Right lung (tissue), 10 donors: Measurements from ENCODE around the gene CLN3. TPM values are rescaled to one million over a fixed set of nuclear protein-coding genes. Genes with fewer than 3 reads are reported as not detected.
"Not testable (repeated sequence)": the region's sequence is repeated elsewhere in the genome, so short reads cannot be mapped to it uniquely, and the experiment has no call there.

Source experiments
- DNase-seq, 2 donors: peaks; one replicate each; pipeline ENCODE4 v3.0.0-alpha.2; 2013
- long read RNA-seq, 8 donors: transcript quantifications; one replicate each; lab custom pipeline, GENCODE V29; 2026
- polyA plus RNA-seq, 5 donors: library from polyadenylated mRNA; unstranded; fragments of 120-200 nt; gene quantifications; one replicate each; pipeline versions ENCODE4 v1.2.1 to v1.2.3, GENCODE V29; 2013; ENCODE audit warnings: inconsistent platforms in 1 of 5, low replicate concordance in 1 of 5; ENCODE audit not compliant: insufficient read length in 5 of 5, insufficient read depth in 1 of 5

The CLN3 gene
- polyA plus RNA-seq = 10 to 100 TPM; 21.0 to 33.4 (median 28.8) TPM
- long read RNA-seq, donor 1, transcript CLN3-244 (16 exons, 3,832 nt) = major isoform, 8 of 12 reads
- long read RNA-seq, donor 1, partial matches to known transcripts = 0 of 12 reads
- long read RNA-seq, donor 1, other reads (novel, unspliced or antisense) = 0 of 12 reads
- long read RNA-seq, donor 2, partial matches to known transcripts = 0 of 4 reads
- long read RNA-seq, donor 2, other reads (novel, unspliced or antisense) = 0 of 4 reads
- long read RNA-seq, donor 3, transcript CLN3-244 (16 exons, 3,832 nt) = major isoform, 5 of 6 reads
- long read RNA-seq, donor 3, partial matches to known transcripts = 0 of 6 reads
- long read RNA-seq, donor 3, other reads (novel, unspliced or antisense) = 0 of 6 reads
- long read RNA-seq, donor 4 = 0 reads
- long read RNA-seq, donor 5, partial matches to known transcripts = 0 of 3 reads
- long read RNA-seq, donor 5, other reads (novel, unspliced or antisense) = 0 of 3 reads
- long read RNA-seq, donor 6, transcript CLN3-244 (16 exons, 3,832 nt) = major isoform, 5 of 10 reads
- long read RNA-seq, donor 6, partial matches to known transcripts = 0 of 10 reads
- long read RNA-seq, donor 6, other reads (novel, unspliced or antisense) = 0 of 10 reads
- long read RNA-seq, donor 7, partial matches to known transcripts = 0 of 2 reads
- long read RNA-seq, donor 7, other reads (novel, unspliced or antisense) = 0 of 2 reads
- long read RNA-seq, donor 8, partial matches to known transcripts = 0 of 3 reads
- long read RNA-seq, donor 8, other reads (novel, unspliced or antisense) = 0 of 3 reads

DNA sequence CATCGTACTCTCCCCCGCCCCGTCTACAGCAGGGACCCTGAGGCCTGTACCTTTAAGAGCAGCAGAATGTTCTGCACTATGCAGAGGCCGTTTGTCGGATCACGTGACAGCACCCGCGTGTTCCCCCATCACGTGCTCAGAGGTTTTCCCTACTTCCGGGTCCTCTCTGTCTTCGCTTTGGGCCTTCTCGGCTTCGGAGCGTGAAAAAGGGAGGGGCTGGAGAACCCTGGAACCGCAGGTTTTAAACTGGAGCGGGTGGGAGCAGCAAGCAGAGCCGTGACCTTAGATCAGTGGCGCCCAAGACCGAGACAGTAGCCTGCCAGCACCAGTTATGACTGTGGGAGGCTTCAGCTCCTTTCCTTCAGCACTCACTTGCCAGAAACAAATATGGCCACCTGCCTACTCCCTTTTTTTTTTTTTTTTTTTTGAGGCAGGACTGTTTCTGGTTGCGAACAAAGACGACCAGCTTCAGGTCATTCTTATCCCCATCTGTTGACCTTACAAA, at the start of gene CLN3:
Gene CLN3, minus strand, starts transcription at position 105 of the 505 bp plus-strand sequence. CDS start 315 bp downstream, outside the sequence.
- peak; percentile 92 to 93 for DNase-seq

DNA sequence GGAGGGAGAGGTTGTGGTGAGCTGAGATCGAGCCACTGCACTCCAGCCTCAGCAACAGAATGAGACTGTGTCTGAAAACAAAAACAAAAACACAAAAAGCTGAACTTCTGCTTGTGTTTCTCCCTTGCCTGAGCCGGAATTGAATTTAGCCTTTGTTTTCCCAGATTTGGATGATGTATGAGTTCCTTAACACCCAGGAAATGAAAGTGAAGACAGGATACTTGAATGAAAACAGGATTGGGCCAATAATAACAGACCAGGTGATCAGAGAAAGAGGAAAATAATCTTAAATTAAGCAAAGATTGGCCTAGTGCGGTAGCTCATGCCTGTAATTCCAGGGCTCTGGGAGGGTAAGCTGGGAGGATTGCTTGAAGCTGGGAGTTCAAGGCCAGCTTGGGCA, 48.5 kb upstream of the CLN3 start:
- DNase-seq = no peak

DNA sequence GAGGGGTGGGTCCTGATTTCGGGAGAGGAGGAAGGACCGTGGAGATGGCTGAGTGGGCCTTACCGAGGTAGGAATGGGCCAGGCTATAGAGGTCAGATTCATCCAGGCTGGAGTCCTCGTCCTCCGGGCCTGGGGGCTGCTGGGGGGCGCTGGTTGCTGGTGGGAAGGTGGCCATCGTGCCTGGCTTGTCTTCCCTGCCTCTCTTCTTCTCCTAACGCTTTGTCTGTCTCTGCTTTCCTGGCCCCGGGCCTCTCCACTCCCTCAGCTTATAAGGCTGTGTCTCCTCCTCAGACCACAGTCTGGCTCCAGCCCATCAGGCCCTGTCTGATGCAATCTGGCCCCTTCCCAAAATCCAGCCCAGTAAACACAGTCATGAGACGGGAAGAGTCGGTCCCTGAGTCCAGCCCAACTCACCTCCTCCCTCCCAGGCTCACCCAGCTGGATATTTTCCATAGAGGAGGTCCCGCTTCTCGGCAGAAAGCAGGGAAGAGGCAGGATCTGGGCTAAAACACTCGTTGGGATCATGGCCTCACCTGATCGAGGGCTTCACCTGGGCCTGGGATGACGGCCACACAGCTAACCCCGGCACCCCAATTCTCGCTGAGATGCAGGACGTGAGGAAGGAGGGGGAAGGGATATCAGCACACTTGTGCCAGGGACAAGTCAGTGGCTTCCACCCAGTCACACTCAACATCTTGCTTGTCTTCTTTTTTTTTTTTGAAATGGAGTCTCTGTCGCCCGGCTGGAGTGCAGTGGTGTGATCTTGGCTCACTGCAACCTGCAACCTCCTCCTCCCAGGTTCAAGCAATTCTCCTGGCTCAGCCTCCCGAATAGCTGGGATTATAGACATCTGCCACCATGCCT, 47.1 kb upstream of the CLN3 start, which contains the start of gene NUPR1:
Gene NUPR1, minus strand, starts transcription at position 242 of the 864 bp plus-strand sequence. Its CDS starts 67 bp downstream, at position 175.
- DNase-seq = peak; percentile 92 to 94

DNA sequence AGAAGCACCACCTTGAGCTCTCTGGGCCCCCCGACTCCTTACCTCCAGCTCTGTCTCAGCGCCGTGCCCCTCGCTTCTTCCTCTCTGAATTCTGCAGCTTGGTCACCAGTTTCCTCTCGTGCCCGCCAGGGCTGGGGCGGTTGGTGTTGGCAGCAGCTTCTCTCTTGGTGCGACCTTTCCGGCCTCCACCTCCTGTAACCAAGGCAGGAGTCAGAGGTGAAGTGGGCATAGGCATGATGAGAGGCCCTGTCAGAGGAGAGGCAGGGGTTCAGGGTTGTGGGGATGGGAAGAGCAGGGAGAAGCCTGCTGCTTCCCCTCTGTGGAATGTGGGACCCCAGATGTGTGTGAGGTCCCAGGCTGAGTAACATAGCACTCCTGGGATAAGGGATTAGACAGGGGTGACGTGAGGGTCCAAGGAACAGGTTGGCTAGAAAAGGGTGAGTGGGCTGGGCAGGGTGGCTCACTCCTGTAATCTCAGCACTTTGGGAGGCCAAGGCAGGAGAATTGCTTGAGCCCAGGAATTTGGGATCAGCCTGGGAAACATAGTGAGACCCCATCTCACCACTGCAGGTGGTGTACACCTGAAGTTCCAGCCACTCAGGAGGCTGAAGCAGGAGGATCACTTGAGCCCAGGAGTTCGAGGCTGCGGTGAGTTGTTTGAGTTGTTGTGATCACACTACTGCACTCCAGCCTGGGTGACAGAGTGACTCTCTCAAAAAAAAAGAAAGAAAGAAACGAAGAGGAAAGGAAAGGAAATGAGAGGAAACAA, 46.3 kb upstream of the CLN3 start:
- DNase-seq = no peak

DNA sequence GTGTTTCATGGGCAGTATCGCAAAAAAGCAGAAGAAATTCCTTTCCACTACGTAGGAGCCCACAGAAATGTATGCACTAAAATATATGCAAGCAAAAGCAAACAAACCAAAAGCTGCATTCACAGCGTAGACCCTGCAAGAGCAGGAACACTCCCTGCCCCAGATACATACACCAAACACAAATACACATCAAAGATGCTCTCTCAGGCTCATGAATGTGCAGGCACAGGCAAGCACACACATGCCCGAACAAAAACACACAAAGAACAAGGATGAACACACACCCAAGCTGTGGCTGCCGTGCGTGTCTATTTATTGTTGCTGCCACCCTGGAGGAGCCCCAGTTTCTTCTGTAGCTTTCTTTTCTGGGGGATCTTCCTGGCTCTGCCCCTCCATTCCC, 45.2 kb upstream of the CLN3 start:
- DNase-seq = no peak

DNA sequence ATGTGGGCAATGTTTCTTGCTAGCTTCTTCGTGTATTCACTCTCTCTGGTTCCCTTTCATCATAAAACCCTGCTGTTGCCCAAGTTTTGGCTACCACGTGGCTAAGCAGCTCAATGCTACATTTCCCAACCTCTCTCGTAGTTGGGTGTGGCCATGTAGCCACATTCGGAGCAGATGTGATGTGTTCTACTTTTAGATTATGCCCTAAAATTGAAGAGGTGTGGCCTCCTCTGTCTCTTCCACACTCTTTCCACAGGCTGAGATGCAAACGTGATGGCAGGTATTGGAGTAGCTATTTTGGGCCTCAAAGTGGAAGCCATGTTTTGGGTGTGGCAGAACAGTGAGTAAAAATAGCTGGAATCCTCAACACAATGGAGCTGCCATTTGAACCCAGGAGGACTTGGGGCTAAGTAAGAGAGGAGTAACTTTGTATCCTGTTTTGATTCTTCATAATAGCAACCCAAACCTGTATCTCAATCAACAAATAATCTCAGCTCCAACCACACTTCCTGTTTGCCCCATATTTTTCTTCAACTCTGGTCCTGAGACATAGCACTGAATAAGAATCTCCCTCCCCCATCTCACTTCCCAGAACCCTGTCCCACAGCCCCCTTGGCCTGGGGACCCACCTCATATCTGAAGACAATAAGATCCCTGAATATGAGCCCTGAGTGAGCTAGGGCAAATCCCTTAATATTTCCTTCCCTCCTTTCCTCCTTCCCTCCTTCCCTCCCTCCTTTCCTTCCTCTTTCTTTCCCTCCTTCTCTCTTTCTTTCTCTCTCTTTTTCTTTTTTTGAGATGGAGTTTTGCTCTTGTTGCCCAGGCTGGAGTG, 42.9 kb upstream of the CLN3 start:
- no peak for DNase-seq

DNA sequence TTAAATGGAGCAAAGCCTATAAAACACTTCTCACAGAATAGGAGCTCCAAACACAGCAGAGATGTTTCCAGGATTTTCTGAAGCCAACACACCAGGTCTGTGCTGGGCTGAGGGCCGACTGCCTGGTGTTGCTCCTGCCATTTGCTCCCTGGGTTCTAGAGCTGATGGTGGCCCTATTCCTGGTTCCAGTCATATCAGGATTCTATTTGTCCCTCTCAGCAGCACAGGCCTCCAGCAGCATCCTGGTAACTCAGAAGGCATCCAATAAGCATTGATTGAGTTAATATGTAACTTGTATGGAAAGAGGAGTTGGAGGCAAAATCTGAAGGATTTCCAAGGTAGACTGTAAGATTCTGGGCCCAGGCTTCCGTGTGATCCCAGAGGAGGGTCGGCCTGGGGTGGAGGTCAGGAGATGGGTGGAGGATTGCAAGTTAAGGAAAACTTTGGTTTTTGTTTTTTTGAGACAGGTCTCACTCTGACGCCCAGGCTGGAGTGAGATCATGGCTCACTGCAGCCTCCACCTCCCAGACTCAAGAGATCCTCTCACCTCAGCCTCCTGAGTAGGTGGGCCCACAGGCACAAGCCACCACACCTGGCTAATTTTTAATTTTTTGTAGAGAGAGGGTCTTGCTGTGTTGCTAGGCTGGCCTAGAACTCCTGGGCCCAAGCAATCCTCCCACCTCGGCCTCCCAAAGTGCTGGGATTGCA, 41.2 kb upstream of the CLN3 start:
- DNase-seq = no peak

DNA sequence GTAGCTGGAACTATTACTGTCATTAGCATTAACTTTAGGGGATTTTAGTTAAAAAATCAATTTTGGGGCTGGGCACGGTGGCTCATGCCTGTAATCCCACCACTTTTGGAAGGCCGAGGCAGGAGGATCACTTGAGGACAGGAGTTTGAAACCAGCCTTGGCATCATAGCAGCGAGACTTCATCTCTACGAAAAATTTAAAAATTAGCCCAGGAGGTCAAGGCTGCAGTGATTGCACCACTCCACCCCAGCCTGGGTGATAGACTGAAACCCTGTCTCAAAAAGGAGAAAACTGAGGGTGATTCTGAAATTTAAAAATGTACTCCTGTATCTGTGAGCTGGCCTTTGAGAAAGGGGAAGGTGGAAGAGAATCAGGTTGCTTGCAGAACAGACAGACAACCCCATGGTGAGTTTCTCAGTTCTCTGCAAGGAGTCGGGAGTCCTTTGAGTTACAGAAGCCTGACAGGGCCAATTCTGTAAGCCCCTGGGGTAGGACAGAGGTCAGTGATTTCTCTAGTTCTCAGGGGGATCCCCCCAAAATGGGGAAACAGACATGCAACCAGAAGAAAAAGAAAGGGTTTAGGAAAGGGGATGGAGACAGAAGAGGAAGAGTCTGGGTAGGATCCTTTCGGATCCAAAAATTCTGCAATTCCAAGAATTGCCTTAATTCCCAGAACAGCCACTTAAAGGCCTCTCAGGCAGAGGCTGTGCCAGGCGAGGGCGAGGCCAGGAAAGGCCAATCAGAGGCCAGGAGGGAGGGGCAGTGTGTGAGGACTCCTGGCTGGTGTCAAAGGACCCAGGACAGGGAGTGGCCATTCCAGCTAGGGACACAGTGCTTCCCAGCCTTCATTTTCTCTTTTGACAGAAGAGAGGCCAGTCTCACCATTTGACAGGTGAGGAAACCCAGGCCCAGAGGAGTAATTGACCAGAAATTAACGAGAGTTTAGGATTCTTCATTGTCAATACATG, 40.2 kb upstream of the CLN3 start:
- no peak for DNase-seq

DNA sequence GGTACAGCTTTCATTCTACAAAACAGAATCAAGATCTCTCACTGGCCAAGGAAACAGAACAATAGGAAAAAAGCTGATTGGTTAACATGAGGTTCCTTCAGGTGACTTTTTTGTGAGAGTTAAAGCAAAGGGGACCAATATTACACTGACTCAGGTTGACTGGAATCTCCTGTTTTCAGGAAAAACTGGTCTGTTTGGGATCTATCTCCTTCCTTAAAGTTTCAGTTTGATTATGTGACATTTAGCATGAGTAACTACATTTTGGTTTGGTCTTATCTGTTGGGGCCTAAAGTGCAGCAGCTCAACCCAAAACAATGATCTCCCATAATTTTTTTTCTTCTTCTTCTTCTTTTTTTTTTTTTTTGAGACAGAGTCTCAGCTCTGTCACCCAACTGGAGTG, 37.2 kb upstream of the CLN3 start:
- DNase-seq = no peak

DNA sequence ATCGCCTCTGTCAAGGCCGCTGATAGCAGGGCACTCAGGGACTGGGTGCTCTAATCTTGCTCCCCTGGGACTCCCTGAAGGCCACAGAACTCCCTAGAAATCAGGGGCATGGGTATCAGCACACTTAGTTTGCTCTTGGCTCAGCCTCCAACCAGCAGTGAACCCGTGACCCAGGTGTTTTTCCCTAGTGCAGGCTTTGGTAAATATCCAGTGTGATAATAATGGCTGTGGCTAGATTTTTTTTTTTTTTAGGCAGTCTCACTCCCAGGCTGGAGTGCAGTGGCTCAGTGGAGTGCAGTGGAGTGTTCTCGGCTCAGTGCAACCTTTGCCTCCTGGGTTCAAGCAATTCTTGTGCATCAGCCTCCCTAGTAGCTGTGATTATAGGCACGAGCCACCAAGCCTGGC, 36.6 kb upstream of the CLN3 start:
- no peak for DNase-seq

DNA sequence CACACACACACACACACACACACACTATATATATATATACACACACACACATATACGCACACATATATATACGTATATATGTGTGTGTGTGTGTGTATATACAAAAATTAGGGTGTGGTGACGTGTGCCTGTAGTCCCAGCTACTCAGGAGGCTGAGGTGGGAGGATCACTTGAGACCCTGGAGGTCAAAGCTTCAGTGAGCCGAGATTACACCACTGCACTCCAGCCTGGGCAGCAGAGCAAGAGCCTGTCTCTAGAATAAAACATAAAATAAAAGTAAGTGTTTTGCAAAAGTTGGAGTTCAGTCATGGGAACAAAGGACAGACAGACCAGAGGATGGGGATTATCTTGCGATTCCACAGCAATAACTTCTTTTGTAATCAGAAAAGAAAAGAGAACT, 36.1 kb upstream of the CLN3 start:
- DNase-seq = no peak

DNA sequence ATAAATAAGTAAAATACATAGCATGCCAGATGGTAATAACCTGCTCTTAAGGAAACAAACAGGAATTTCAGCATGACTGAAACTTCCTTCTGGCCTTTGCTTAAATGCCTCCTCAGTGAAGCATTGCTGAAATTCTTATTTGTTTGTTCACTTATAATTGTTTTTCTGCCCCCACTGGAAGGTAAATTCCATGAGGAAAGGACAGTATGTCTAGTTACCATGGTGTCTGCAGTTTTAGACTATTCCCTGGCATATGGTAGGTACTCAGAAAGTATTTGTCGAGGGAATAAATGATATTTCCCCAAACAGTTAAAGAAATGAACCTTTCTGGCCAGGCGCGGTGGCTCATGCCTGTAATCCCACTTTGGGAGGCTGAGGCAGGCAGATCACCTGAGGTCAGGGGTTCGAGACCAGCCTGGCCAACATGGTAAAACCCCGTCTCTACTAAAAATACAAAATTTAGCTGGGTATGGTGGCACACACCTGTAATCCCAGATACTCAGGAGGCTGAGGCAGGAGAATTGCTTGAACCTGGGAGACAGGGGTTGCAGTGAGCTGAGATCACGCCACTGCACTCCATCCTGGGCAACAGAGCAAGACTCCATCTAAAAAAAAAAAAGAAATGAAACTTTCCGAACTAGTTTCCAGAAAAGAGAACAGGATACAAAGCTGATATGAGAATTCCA, 35.4 kb upstream of the CLN3 start:
- DNase-seq = not testable (repeated sequence)

DNA sequence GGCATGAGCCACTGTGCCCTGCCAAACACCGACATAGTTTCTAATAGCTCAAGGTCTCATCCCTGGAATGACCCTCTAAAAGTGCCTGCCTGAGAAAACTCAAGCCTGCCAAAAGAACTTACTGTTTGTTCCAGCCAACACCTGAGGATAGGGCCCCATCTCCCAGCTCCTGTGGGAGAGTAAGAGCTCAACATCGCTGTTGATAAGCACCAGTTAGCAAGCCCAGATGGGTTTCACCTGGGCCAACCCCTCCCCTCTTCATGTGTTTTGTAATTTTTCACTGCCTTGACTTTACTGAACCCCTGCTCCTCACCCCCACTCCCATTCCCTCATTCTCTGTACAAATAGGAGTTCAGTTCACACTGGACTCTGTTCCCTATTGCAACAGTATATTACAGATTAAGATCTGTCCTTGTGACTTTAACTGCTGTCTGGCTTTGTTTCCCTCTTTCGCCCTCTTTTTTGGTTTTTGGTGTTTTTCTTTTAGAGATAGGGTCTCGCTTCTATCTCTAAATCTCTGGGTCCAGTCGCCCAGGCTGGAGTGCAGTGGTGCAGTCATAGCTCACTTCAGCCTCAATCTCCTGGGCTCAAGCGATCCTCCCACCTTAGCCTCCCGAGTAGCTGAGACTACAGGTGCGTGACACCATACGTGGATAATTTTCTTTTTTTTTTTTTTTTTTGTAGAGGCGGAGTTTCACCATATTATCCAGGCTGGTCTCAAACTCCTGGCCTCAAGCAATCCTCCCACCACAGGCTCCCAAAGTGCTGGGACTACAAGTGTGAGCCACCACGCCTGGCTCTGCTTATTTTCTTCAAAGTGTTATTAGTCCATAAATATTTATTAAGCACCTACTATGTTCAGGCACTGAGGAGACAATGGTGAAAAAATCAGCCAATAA, 34.6 kb upstream of the CLN3 start:
- DNase-seq = no peak

DNA sequence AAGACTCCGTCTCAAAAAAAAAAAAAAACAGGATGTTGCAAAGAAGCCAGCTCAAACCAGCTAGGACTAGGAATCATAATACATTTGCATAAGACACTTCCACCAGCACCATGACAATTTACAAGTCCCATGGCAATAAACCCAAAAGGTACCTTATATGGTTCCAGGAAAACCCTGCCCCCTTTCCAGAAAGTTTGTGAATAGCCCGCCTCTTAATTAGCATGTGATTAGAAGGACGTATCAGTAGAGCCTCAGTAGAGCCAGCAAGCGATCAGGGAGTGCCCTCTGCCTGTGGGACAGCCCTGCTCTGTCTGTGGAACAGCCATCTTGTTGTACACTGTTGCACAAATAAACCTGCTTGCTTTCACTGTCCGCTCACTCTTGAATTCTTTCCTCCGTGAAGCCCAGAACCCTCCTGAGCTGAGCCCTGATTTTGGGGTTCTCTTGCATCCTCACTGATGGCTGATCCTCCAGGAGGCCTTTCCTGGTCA, 32.9 kb upstream of the CLN3 start:
- no peak for DNase-seq

DNA sequence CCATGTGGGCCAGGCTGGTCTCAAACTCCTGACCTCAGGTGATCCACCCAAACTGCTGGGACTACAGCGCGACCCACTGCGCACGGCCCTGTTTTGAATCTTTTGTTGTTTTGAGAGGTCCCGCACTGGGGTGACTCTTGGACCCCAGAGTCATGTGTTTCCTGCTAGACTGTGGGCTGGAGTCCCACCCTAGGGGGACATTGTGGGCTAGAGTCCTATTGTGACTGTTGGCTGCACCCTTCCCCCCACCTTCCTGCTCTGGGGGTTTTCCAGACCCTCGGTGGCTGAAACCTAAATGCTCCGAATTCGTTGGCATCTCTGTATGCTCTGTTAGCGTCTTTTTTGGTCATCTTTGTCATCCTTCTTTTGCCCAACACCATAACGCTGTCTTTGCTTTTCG, 30.9 kb upstream of the CLN3 start:
- no peak for DNase-seq

DNA sequence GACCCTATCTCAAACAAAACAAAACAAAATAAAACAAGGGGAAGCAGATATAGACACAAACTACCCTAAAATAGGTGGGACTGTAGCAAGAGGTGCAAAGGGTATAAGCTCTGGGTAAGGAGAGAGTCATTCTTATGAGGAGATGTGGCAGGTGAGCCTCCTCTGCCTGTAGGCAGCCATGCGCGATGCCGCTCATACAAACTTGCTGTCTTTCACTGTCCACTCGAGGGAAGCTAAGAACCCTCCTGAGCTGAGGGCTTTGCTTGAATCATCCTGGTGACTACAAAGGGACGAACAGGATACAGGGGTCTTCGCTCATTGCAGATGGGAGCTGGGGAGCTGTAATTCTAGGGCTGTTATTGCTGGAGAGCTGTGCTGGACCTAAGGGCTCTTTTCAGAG, 29.6 kb upstream of the CLN3 start:
- DNase-seq = no peak
